Body of pancreas (tissue), 4 donors: ENCODE results near the gene DLX6. TPM values are rescaled to one million over a fixed set of nuclear protein-coding genes. Genes with fewer than 3 reads are reported as not detected.

ENCODE experiments used
- ATAC-seq: fragments of 150-250 bp; one replicate; pipeline ENCODE4 v1.9.1; 2016
- DNase-seq, 4 donors: peaks; one replicate each; pipeline ENCODE4 v3.0.0-alpha.2; 2019
- H3K27ac ChIP-seq, 4 donors: fragments of 200-600 bp; sonication (generic); 1 replicate in 3 of 4; 2 replicates in 1 of 4; pipeline versions ENCODE4 v1.5.1 to v1.6.1; 2016 to 2019; ENCODE audit warnings: mild to moderate bottlenecking in 1 of 4, mixed read lengths in 1 of 4, moderate library complexity in 1 of 4
- H3K27me3 ChIP-seq, 2 donors: fragments of 200-600 bp; sonication (generic); one replicate each; pipeline ENCODE4 v1.6.0; 2016; ENCODE audit warnings: mild to moderate bottlenecking in 1 of 2
- H3K36me3 ChIP-seq, 2 donors: fragments of 200-600 bp; sonication (generic); replicated peaks in 1 of 2; 2 replicates each; pipeline ENCODE4 v1.5.1; 2016; ENCODE audit warnings: low read depth in 2 of 2; ENCODE audit not compliant: insufficient read depth in 1 of 2
- H3K4me1 ChIP-seq: fragments of 200-600 bp; sonication (generic); one replicate; pipeline ENCODE4 v1.6.0; 2016
- H3K4me3 ChIP-seq, 2 donors: fragments of 200-600 bp; sonication (generic); 1 replicate in 1 of 2; 2 replicates in 1 of 2; pipeline ENCODE4 v1.5.1; 2016 to 2019
- H3K9me3 ChIP-seq, 3 donors: fragments of 200-600 bp; sonication (generic); 1 replicate in 2 of 3; 2 replicates in 1 of 3; pipeline ENCODE4 v1.5.1; 2016
- POLR2A ChIP-seq, 3 donors: fragments of 450-650 bp; IDR thresholded peaks; one replicate each; pipeline ENCODE4 v1.6.1; 2016; ENCODE audit warnings: antibody characterized with exemption in 3 of 3, mild to moderate bottlenecking in 2 of 3
- WGBS, 2 donors: methylation state at CpG; one replicate each; pipeline ENCODE4 v1.1.5; 2017; 5-methylcytosine and 5-hydroxymethylcytosine counted together
- intact Hi-C: fragments of 100-400 bp; cut with DNase I; formaldehyde crosslinking; loops from one replicate; pipeline ENCODE4 v1.15.1; 2023
- total RNA-seq, 2 donors: library from RNA; depleted of rRNA; stranded (reverse); fragments of >200 nt; gene quantifications; one replicate each; pipeline ENCODE4 v1.1.0, GENCODE V29; 2016
- TF ChIP-seq, protein P1 (sequence below), 7 experiments: fragments of 450-650 bp in 4 of 7; fragments of 200-600 bp in 3 of 7; sonication (generic) in 3 of 7; IDR thresholded peaks; one replicate each; pipeline ENCODE4 v1.5.1; 2016 to 2019; ENCODE audit warnings: antibody characterized with exemption in 7 of 7

Gene DLX6
- total RNA-seq, 2 donors from 2014 or later, result not detected

DNA sequence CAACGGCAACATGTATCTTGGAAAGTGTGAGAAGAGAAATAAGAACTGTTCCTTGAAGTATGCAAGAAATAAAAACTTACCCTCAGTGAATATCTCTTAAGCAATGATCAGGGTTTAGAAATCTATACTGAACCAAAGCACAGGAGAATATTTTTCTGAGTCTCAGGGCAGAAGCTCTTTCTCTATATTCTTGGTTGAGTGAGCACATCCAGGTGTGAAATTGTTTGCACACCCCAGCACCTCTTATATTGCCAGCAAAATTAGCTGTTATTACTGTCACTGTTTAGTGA lies 8.4 kb downstream of the DLX6 start:
- intact Hi-C loops, result no loop called here
- WGBS, 2 donors, result 21 to 26% methylated on average over 1 of the region's 1 CpG
- DNase-seq, result no peak
- Histone ChIP-seq H3K27me3 (peaks cover 11 to 41% of the 10 kb centered on the region in 2 donors), H3K4me1 (peaks cover 10% of the 10 kb centered on the region), H3K36me3 (no peaks in the 10 kb centered on the region), H3K4me3 (no peak overlapping the region), H3K27ac (no peak overlapping the region), H3K9me3 (no peaks in the 10 kb centered on the region)
- no peak for TF ChIP-seq POLR2A (IDR thresholded peaks at IDR 0.05)
- TF ChIP-seq, protein P1, sequence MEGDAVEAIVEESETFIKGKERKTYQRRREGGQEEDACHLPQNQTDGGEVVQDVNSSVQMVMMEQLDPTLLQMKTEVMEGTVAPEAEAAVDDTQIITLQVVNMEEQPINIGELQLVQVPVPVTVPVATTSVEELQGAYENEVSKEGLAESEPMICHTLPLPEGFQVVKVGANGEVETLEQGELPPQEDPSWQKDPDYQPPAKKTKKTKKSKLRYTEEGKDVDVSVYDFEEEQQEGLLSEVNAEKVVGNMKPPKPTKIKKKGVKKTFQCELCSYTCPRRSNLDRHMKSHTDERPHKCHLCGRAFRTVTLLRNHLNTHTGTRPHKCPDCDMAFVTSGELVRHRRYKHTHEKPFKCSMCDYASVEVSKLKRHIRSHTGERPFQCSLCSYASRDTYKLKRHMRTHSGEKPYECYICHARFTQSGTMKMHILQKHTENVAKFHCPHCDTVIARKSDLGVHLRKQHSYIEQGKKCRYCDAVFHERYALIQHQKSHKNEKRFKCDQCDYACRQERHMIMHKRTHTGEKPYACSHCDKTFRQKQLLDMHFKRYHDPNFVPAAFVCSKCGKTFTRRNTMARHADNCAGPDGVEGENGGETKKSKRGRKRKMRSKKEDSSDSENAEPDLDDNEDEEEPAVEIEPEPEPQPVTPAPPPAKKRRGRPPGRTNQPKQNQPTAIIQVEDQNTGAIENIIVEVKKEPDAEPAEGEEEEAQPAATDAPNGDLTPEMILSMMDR (IDR thresholded peaks at IDR 0.05), result no peak
- ATAC-seq, result no peak

DNA sequence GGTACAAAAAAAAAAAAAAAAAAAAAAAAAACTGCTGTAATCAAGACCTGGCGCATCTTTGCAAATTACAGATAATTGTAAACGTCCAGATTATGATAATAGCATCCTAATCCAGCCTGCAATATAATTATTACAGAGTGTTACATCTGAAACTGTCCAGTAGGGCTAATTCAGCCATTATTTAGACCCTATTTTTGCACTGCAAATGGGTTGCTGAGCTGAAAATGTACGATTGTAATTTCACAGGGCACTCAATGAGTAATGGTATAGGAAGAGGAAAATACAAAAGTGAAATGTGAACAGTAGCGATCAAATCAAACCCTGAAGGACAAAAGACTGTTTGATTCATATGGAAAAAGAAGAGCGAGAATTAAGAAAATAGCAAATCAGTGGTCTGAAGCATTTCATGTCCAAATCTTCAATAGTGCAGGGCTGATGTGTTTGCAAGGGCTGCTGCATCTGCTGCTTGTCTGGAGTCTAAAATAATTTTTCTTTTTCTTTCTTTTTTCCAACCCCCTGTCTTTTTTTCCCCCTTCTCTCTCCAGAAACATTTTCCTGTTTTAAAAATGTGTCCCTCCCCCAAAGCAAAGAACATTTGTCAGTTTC lies 8.9 kb downstream of the DLX6 start:
- Histone ChIP-seq H3K27me3 (peaks cover 11 to 44% of the 10 kb centered on the region in 2 donors), H3K4me3 (no peak overlapping the region), H3K27ac (no peak overlapping the region), H3K9me3 (no peaks in the 10 kb centered on the region), H3K4me1 (peaks cover 10% of the 10 kb centered on the region), H3K36me3 (no peaks in the 10 kb centered on the region)
- WGBS, 2 donors, result 8 to 11% methylated on average over 5 of the region's 5 CpGs
- no peak for TF ChIP-seq POLR2A (IDR thresholded peaks at IDR 0.05)
- TF ChIP-seq, protein P1 (IDR thresholded peaks at IDR 0.05), result no peak
- ATAC-seq, result no peak
- intact Hi-C loops, result no loop called here
- DNase-seq, result no peak

DNA sequence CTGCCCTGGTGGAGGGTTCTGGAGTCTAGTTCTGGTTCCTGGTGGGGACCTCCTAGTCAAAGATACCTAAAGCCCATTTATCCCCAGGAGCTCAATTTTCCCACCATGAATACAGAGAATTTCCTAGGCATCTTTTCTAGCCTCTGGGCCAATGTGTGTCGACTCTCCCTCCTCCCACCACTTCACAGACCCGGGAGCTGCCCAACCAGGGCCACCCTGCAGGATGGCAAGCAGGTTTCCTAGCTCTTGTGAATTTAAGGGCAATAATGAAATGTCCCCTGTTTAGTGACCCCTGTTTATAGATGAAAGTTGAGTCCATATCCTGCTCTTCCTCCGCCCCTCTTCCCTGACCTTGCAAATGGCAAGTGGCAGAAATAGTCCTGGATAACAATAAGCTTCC lies 9.9 kb downstream of the DLX6 start:
- ATAC-seq (no peak), DNase-seq (no peak)
- Histone ChIP-seq H3K27ac (no peak overlapping the region), H3K27me3 (peaks cover 10 to 38% of the 10 kb centered on the region in 2 donors), H3K4me3 (no peak overlapping the region), H3K4me1 (peaks cover 10% of the 10 kb centered on the region), H3K9me3 (no peaks in the 10 kb centered on the region), H3K36me3 (no peaks in the 10 kb centered on the region)
- TF ChIP-seq, protein P1 (IDR thresholded peaks at IDR 0.05), result no peak
- TF ChIP-seq POLR2A (IDR thresholded peaks at IDR 0.05), result no peak
- 4 to 14% methylated on average over 3 of the region's 3 CpGs for WGBS, 2 donors
- intact Hi-C loops, result no loop called here

DNA sequence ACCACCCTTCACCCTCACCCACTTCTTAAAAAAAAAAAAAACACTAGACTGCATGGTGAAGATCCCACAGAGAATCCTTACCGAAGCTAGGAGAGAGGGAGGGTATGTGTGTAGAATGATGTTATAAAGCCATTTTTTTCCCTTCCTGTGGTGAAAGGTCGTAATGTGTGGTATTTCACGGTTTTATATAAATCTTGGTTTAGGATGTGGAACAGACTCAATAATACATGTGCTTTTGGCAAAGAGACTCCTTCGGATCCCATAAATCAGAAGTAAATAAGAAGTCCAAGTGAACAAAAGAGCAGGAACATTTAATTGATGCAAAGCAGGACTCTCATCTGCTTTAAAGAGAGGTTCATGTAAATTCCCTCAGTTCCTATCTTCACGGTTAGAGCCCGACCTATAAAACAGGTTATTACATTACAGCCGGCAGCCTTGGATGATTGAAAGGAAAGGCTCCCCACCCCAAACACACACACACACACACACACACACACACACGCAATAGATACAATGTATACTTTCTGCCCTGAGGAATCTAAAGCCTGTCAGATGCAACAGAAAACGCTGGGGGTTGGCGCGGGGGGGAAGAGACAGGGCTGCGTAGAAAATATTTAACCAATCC lies 10.5 kb downstream of the DLX6 start:
- no peak overlapping the region for H3K4me3 ChIP-seq
- WGBS, 2 donors, result 3 to 6% methylated on average over 12 of the region's 12 CpGs
- ATAC-seq, result no peak
- H3K27me3 ChIP-seq, result peaks cover 5 to 40% of the 10 kb centered on the region in 2 donors
- intact Hi-C loops, result no loop called here
- DNase-seq, result no peak
- TF ChIP-seq POLR2A (IDR thresholded peaks at IDR 0.05), result no peak
- TF ChIP-seq, protein P1 (IDR thresholded peaks at IDR 0.05), result no peak
- no peak overlapping the region for H3K27ac ChIP-seq
- no peaks in the 10 kb centered on the region for H3K36me3 ChIP-seq
- peaks cover 13% of the 10 kb centered on the region for H3K4me1 ChIP-seq
- H3K9me3 ChIP-seq, result no peaks in the 10 kb centered on the region
